ENCODE results near the gene DDT. TPM values are rescaled to one million over a fixed set of nuclear protein-coding genes. Genes with fewer than 3 reads are reported as not detected.
"Not testable (repeated sequence)": the region's sequence is repeated elsewhere in the genome, so short reads cannot be mapped to it uniquely, and the experiment has no call there.

DDT gene
- total RNA-seq, 1 experiment from 2014 or later: 42.0 TPM

DNA sequence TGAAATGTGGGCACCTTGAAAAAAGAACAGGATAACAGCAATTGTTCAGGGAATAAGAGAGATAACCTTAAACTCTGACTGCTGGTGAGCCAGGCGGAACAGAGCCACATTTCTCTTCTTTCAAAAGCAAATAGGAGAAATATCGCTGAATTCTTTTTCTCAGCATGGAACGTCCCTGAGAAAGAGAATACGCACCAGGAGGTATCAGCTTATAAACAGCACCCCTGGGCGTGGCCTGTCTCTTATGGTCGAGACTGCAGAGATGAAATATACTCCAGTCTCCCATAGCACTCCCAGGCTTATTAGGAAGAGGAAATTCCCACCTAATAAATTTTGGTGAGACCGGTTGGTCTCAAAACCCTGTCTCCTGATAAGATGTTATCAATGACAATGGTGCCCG lies 18.4 kb downstream of the DDT start:
- POLR2A ChIA-PET (ENCODE audit: unreplicated experiment); H4K20me1 ChIP-seq (ENCODE audit: insufficient read depth); H3K79me2 ChIP-seq (ENCODE audit: low read depth); H3K9me2 ChIP-seq (ENCODE audit: insufficient read depth); H3K4me1 ChIP-seq (replicated peaks; ENCODE audit: insufficient read depth); H3K27ac ChIP-seq; H3F3A ChIP-seq (ENCODE audit: insufficient read depth, low read depth); H3K9me3 ChIP-seq (ENCODE audit: insufficient read depth, low read depth); BruUV-seq (replicated peaks); DNase-seq; H2AFZ ChIP-seq; H3K27me3 ChIP-seq (ENCODE audit: insufficient read depth, low read depth); H3K36me3 ChIP-seq (ENCODE audit: low read depth); H3K4me2 ChIP-seq; H3K4me3 ChIP-seq; intact Hi-C loops (cut with micrococcal nuclease; ENCODE audit: unreplicated experiment); CTCF ChIA-PET: not testable (repeated sequence)

DNA sequence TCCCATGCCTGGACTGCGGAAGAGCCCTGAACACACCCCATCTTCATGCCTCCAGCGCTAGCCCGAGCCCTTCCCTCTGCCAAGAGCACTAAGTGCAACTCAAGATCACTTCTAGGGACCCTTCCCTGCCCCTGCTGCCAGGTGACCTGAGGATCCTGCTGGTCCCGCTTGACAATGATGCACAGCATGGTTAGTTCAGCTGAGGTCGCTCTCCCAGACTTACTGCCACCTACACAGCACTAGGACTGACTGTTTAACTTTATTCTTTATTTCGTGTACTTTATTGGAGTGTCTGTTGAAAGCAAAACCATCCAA lies 19.3 kb downstream of the DDT start:
- CTCF ChIA-PET; BruUV-seq (replicated peaks): not testable (repeated sequence)

DNA sequence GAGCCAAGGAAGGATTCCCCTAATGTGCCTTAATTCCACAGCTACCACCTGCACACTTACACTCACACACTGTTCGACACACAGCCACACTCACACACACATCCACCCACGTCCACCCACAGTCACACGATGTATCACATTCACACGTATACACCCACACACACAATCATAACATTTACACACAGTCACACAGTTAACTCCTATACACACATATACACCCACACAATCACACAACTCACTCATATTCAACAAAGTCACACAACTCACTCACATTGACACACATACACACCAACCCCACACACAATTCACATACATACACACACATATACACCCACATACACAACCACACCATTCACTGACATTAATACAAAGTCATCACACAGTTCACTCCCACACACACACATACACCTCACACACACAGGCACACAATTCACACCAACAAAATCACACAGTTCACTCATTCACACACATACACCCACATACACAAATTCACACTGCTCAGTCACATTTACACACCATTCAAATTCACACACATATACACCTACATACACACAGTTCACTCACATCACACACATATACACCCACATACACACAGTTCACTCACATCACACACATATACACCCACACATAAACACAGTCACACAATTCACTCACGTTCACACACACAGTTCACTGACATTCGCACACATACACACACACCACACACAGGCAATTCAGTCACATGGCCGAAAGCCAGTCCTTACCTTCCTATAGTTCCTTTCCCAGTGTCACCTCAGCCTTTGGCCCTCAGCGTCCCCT lies 19.8 kb downstream of the DDT start:
- DNase-seq; BruUV-seq (replicated peaks); H3K79me2 ChIP-seq (ENCODE audit: low read depth); H3K4me3 ChIP-seq; H3K4me1 ChIP-seq (replicated peaks; ENCODE audit: insufficient read depth); H3K36me3 ChIP-seq (ENCODE audit: low read depth); H3K9me2 ChIP-seq (ENCODE audit: insufficient read depth); H3F3A ChIP-seq (ENCODE audit: insufficient read depth, low read depth); H3K9me3 ChIP-seq (ENCODE audit: insufficient read depth, low read depth); CTCF ChIA-PET; H2AFZ ChIP-seq; H4K20me1 ChIP-seq (ENCODE audit: insufficient read depth); H3K27ac ChIP-seq; H3K4me2 ChIP-seq; POLR2A ChIA-PET (ENCODE audit: unreplicated experiment); H3K27me3 ChIP-seq (ENCODE audit: insufficient read depth, low read depth); intact Hi-C loops (cut with micrococcal nuclease; ENCODE audit: unreplicated experiment): not testable (repeated sequence)

More for the DNA sequence above, 19.3 kb downstream of the DDT start:
- H3K9me2 ChIP-seq (ENCODE audit: insufficient read depth); H3K27ac ChIP-seq; DNase-seq; intact Hi-C loops (cut with micrococcal nuclease; ENCODE audit: unreplicated experiment); H3K36me3 ChIP-seq (ENCODE audit: low read depth); H3F3A ChIP-seq (ENCODE audit: insufficient read depth, low read depth); H3K4me3 ChIP-seq; H3K9me3 ChIP-seq (ENCODE audit: insufficient read depth, low read depth); H2AFZ ChIP-seq; POLR2A ChIA-PET (ENCODE audit: unreplicated experiment); H3K4me2 ChIP-seq; H4K20me1 ChIP-seq (ENCODE audit: insufficient read depth); H3K79me2 ChIP-seq (ENCODE audit: low read depth); H3K4me1 ChIP-seq (replicated peaks; ENCODE audit: insufficient read depth); H3K27me3 ChIP-seq (ENCODE audit: insufficient read depth, low read depth): not testable (repeated sequence)

DNA sequence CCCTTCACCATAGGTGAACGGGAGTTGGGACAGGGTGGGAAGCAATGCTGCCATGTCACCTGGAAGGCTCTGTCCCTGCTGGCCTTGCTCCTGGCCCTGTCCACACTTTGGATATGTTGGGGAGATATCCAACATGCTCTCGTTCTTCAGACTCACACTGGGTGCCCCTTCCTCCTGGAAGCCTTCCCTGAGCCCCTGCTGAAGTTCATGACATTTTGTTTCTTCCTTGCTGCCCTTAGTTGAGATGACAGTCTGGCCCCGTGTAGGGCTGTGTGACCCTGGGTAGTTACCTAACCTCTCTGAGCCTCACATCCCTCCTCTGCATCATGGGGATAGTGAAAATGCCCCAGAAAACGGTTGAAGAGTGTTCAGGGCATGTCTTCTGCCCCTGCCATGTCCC lies 20.8 kb downstream of the DDT start:
- BruUV-seq (replicated peaks); intact Hi-C loops (cut with micrococcal nuclease; ENCODE audit: unreplicated experiment); CTCF ChIA-PET: not testable (repeated sequence)

DNA sequence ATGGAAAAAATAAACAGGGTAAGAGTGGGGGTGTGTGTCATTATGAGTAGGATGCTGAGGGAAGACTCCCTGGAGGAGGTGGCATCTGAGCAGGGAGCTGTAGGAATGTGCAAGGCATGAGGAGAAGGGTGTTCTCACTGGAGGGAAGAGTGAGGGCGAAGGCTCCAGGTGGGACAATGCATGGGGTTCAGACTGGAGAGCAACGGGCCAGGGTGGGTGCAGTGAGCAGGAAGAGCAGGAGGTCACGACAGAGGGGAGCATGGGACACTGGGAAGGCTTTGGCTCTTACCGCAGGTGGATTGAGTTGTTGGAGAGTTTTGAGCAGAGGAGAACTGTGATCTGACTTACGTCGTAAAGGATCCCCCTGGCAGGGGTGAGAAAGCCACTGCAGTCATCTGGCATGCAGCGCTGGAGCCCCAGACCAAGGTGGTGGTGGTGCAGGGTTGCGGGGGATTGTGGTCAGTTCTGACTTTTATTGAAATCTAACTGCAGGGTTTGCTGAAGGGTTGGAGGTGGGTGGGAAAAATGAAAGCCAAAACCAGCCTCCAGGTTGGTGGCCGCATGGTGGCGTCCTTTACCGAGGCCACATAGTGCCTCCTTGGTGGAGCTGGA lies 21.3 kb downstream of the DDT start:
- H2AFZ ChIP-seq; H3K9me2 ChIP-seq (ENCODE audit: insufficient read depth); H3F3A ChIP-seq (ENCODE audit: insufficient read depth, low read depth); POLR2A ChIA-PET (ENCODE audit: unreplicated experiment); H4K20me1 ChIP-seq (ENCODE audit: insufficient read depth); H3K36me3 ChIP-seq (ENCODE audit: low read depth); intact Hi-C loops (cut with micrococcal nuclease; ENCODE audit: unreplicated experiment); CTCF ChIA-PET; H3K4me1 ChIP-seq (replicated peaks; ENCODE audit: insufficient read depth); H3K27ac ChIP-seq; H3K9me3 ChIP-seq (ENCODE audit: insufficient read depth, low read depth); DNase-seq; H3K4me3 ChIP-seq; H3K4me2 ChIP-seq; BruUV-seq (replicated peaks); H3K79me2 ChIP-seq (ENCODE audit: low read depth); H3K27me3 ChIP-seq (ENCODE audit: insufficient read depth, low read depth): not testable (repeated sequence)

More for the DNA sequence above, 20.8 kb downstream of the DDT start:
- H3K27me3 ChIP-seq (ENCODE audit: insufficient read depth, low read depth); H3K9me3 ChIP-seq (ENCODE audit: insufficient read depth, low read depth); H4K20me1 ChIP-seq (ENCODE audit: insufficient read depth); H3K79me2 ChIP-seq (ENCODE audit: low read depth); H3K36me3 ChIP-seq (ENCODE audit: low read depth); DNase-seq; H3K27ac ChIP-seq; H3K4me3 ChIP-seq; H3K9me2 ChIP-seq (ENCODE audit: insufficient read depth); H3K4me1 ChIP-seq (replicated peaks; ENCODE audit: insufficient read depth); POLR2A ChIA-PET (ENCODE audit: unreplicated experiment); H2AFZ ChIP-seq; H3F3A ChIP-seq (ENCODE audit: insufficient read depth, low read depth); H3K4me2 ChIP-seq: not testable (repeated sequence)

DNA sequence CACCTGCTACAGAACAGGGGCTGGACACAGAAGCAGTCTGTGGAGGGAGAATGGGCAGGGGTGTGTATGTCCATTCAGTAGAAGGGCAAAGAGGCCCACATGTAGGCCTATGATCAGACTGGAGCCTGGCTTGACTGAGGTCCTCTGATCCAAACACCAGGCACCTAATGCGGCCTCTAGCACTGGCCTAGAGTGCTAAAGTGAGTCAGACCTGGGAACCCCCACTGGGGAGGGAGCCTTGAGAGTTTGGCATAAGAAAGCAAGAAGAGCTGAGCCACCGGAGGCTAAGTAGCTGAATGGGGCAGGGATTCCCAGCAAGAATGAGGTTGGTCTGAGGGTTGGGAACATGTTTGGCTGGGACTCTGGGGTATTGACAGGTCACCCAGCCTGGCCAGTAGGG lies 22.9 kb downstream of the DDT start:
- CTCF ChIA-PET; H3K4me2 ChIP-seq; H3K9me2 ChIP-seq (ENCODE audit: insufficient read depth); H3K27ac ChIP-seq; H3F3A ChIP-seq (ENCODE audit: insufficient read depth, low read depth); H3K79me2 ChIP-seq (ENCODE audit: low read depth); H2AFZ ChIP-seq; intact Hi-C loops (cut with micrococcal nuclease; ENCODE audit: unreplicated experiment); POLR2A ChIA-PET (ENCODE audit: unreplicated experiment); H3K27me3 ChIP-seq (ENCODE audit: insufficient read depth, low read depth); H4K20me1 ChIP-seq (ENCODE audit: insufficient read depth); H3K9me3 ChIP-seq (ENCODE audit: insufficient read depth, low read depth); BruUV-seq (replicated peaks); DNase-seq; H3K4me1 ChIP-seq (replicated peaks; ENCODE audit: insufficient read depth); H3K36me3 ChIP-seq (ENCODE audit: low read depth); H3K4me3 ChIP-seq: not testable (repeated sequence)

DNA sequence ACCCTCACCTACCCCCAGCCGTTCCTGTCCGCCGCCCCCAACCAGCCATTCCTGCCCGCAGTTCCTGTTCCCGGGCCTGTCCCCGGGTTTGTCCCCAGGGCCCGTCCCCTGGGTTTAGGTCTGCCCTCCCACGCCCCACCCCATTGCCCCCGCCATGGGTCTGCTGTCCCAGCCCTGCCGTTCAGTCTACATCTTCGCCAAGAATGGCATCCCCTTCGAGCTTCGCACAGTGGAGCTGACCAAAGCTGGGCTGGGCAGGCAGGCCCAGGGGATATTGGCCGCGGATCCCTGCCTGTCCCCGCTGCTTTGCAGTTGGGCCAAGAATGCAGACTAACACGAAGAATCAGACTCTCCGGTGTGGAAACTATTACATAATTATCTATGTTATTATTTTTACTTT lies 24.5 kb downstream of the DDT start:
- H3K4me1 ChIP-seq (replicated peaks; ENCODE audit: insufficient read depth); H3K36me3 ChIP-seq (ENCODE audit: low read depth); H3K4me2 ChIP-seq; CTCF ChIA-PET; H3K9me2 ChIP-seq (ENCODE audit: insufficient read depth); H3K79me2 ChIP-seq (ENCODE audit: low read depth); BruUV-seq (replicated peaks); H3K27ac ChIP-seq; H3K27me3 ChIP-seq (ENCODE audit: insufficient read depth, low read depth); H3K9me3 ChIP-seq (ENCODE audit: insufficient read depth, low read depth); POLR2A ChIA-PET (ENCODE audit: unreplicated experiment); H3F3A ChIP-seq (ENCODE audit: insufficient read depth, low read depth); H3K4me3 ChIP-seq; H4K20me1 ChIP-seq (ENCODE audit: insufficient read depth); DNase-seq; intact Hi-C loops (cut with micrococcal nuclease; ENCODE audit: unreplicated experiment); H2AFZ ChIP-seq: not testable (repeated sequence)

Data from PC-9 (cell line).